ENCODE measurements around the gene KCNK7. TPM values are rescaled to one million over a fixed set of nuclear protein-coding genes. Genes with fewer than 3 reads are reported as not detected.

The KCNK7 gene
- polyA plus RNA-seq, 1 of the 3 experiments (the other 2 are of a cell fraction) = 0.58 TPM

DNA sequence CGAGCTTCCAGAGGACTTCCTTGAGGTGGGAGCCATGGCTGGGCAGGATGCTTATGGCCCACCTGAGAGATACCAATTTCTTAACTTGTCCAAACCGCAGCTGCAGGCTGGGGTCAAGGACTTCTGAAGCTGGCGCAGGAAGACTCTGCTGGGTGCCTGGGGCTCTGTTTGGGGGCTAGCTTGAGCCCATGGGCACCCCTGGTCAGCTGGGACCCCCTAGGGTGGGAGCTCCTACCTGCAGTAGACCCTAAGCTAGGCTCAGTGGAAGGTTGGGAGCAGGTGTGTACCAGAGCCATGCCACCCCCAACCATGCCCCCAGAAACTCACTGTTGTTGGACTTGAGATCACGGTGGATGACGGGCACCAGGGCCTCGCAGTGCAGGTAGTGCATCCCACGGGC lies 17.1 kb upstream of the KCNK7 start:
- Histone ChIP-seq H3K9me3 (no peaks in the 10 kb centered on the region), H3K9me2 (no peaks in the 10 kb centered on the region), H3K9ac (peak overlapping the region; percentile 93; the same call in 1 of the 2 replicates), H2AFZ (ENCODE audit: low read depth) (no peak overlapping the region), H3K4me2 (peak overlapping the region; percentile 85), H3K4me3 (ENCODE audit: low read depth in 2 of 2, low read length in 1 of 2) (peak overlapping the region; percentile 58 to 87), H3K4me1 (ENCODE audit: control insufficient read depth in 1 of 2, insufficient read depth in 2 of 2, low read depth in 1 of 2, low read length in 1 of 2) (peaks cover 25 to 38% of the 10 kb centered on the region in 2 experiments; a peak in 3 of 4 replicates), H4K20me1 (ENCODE audit: insufficient read depth) (peaks cover 33% of the 10 kb centered on the region), H3K36me3 (replicated peaks in 1 of 2; ENCODE audit: control insufficient read depth in 1 of 2, insufficient read depth in 2 of 2, low read length in 1 of 2) (peaks cover 0 to 24% of the 10 kb centered on the region in 2 experiments), H3F3A (replicated peaks; ENCODE audit: insufficient read depth) (peaks cover 4% of the 10 kb centered on the region), H3K27ac (ENCODE audit: low read depth in 2 of 2, low read length in 1 of 2) (no peak overlapping the region), H3K79me2 (ENCODE audit: insufficient read depth) (peaks cover 92% of the 10 kb centered on the region), H3K27me3 (ENCODE audit: insufficient read depth) (no peaks in the 10 kb centered on the region)
- WGBS (ENCODE audit: low lambda C conversion rate) = no CpG with 5 or more reads among the region's 7 CpGs
- TF ChIP-seq TCF12 (IDR thresholded peaks at IDR 0.05) = no peak
- TF ChIP-seq, protein P1, sequence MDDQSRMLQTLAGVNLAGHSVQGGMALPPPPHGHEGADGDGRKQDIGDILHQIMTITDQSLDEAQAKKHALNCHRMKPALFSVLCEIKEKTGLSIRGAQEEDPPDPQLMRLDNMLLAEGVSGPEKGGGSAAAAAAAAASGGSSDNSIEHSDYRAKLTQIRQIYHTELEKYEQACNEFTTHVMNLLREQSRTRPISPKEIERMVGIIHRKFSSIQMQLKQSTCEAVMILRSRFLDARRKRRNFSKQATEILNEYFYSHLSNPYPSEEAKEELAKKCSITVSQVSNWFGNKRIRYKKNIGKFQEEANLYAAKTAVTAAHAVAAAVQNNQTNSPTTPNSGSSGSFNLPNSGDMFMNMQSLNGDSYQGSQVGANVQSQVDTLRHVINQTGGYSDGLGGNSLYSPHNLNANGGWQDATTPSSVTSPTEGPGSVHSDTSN (IDR thresholded peaks at IDR 0.05) = no peak
- TF ChIP-seq JUND (IDR thresholded peaks at IDR 0.05) = no peak
- TF ChIP-seq, protein P2, sequence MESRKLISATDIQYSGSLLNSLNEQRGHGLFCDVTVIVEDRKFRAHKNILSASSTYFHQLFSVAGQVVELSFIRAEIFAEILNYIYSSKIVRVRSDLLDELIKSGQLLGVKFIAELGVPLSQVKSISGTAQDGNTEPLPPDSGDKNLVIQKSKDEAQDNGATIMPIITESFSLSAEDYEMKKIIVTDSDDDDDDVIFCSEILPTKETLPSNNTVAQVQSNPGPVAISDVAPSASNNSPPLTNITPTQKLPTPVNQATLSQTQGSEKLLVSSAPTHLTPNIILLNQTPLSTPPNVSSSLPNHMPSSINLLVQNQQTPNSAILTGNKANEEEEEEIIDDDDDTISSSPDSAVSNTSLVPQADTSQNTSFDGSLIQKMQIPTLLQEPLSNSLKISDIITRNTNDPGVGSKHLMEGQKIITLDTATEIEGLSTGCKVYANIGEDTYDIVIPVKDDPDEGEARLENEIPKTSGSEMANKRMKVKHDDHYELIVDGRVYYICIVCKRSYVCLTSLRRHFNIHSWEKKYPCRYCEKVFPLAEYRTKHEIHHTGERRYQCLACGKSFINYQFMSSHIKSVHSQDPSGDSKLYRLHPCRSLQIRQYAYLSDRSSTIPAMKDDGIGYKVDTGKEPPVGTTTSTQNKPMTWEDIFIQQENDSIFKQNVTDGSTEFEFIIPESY (IDR thresholded peaks at IDR 0.05; ENCODE audit: borderline replicate concordance, low read depth) = no peak
- no peak for TF ChIP-seq TEAD4 (IDR thresholded peaks at IDR 0.05; ENCODE audit: borderline replicate concordance, insufficient read depth)
- TF ChIP-seq RCOR1 (IDR thresholded peaks at IDR 0.05; ENCODE audit: low read length) = no peak
- no peak for TF ChIP-seq MXI1 (IDR thresholded peaks at IDR 0.05; ENCODE audit: low read depth, low read length)
- no peak for TF ChIP-seq POLR2AphosphoS5 (IDR thresholded peaks at IDR 0.05; ENCODE audit: low read depth, low read length)
- TF ChIP-seq EZH2phosphoT487 (IDR thresholded peaks at IDR 0.05; ENCODE audit: borderline replicate concordance, low read depth) = no peak
- no peak for TF ChIP-seq MEF2A (IDR thresholded peaks at IDR 0.05; ENCODE audit: borderline replicate concordance, low read depth)
- ChIA-PET POLR2A (no interaction called here), CTCF (interaction anchor here (0.7 to 2.8 kb wide), 8 partner anchors 8 to 205 kb away, joined by 3 to 14 read pairs (median 4); partner anchors contain the start of genes SIPA1 and ZNRD2)
- no peak for DNase-seq

DNA sequence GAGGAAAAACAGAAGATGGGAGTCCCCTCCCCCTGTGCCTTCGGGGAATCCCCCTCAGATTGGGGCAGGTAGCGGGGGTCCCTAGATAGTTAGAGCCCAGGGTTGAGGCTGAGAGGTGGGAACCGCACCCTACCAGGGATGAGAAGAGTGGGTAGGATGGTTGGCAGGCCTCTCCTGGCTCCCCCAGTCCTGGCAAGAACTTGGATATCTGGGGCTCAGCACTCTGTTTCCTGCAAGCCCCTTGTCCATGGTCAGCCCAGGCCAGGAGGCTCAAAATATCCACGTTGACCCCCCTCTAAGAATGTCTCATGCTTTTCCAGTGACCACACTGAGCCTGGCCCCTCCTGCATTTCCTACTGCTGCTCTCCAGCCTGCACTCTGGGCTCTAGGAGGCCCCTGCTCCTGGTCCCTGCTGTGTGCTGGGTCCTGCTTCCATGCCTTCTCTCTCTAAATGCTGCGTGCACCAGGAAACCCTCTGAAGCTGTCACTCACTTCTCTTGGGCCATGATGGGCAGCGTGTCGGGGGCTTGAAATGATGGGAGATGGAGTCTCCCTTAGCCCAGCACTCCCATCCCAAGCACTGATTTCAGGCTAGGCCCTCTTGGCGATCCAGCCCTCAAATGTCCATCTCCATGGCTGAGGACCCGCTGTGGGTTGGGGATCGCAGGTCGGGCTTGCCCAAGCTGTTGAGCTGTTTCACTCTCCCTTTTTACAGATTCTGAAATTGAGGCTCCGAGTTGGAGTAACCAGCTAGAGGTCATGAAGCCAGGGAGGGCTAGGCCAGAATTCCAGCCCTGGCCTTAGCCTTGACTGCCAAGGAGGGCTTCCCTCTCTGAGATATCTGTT lies 16.4 kb upstream of the KCNK7 start:
- Histone ChIP-seq H3K9me2 (no peaks in the 10 kb centered on the region), H3F3A (replicated peaks; ENCODE audit: insufficient read depth) (peaks cover 4% of the 10 kb centered on the region), H3K27ac (ENCODE audit: low read depth in 2 of 2, low read length in 1 of 2) (peak overlapping the region in 1 of 2 experiments; percentile 25; a peak in 1 of 4 replicates), H3K4me3 (ENCODE audit: low read depth in 2 of 2, low read length in 1 of 2) (peak overlapping the region in 1 of 2 experiments; percentile 87; a peak in 3 of 4 replicates), H3K27me3 (ENCODE audit: insufficient read depth) (no peaks in the 10 kb centered on the region), H3K36me3 (replicated peaks in 1 of 2; ENCODE audit: control insufficient read depth in 1 of 2, insufficient read depth in 2 of 2, low read length in 1 of 2) (peaks cover 0 to 17% of the 10 kb centered on the region in 2 experiments), H3K9ac (peak overlapping the region; percentile 93; the same call in 1 of the 2 replicates), H3K79me2 (ENCODE audit: insufficient read depth) (peaks cover 86% of the 10 kb centered on the region), H2AFZ (ENCODE audit: low read depth) (no peak overlapping the region), H4K20me1 (ENCODE audit: insufficient read depth) (peaks cover 33% of the 10 kb centered on the region), H3K4me2 (peak overlapping the region; percentile 85), H3K9me3 (no peaks in the 10 kb centered on the region), H3K4me1 (ENCODE audit: control insufficient read depth in 1 of 2, insufficient read depth in 2 of 2, low read depth in 1 of 2, low read length in 1 of 2) (peaks cover 25 to 38% of the 10 kb centered on the region in 2 experiments; a peak in 3 of 4 replicates)
- no peak for DNase-seq
- CTCF ChIA-PET = interaction anchor here (0.7 to 2.8 kb wide), 5 partner anchors 18 to 206 kb away, joined by 3 to 14 read pairs (median 4); partner anchors contain the start of gene ZNRD2
- WGBS (ENCODE audit: low lambda C conversion rate) = 91% methylated on average over 6 of the region's 12 CpGs
- POLR2A ChIA-PET = interaction anchor here (0.6 kb wide), 1 partner anchor 187 kb away, joined by 3 read pairs; no protein-coding TSS in a partner anchor
- TF ChIP-seq TEAD4 (IDR thresholded peaks at IDR 0.05; ENCODE audit: borderline replicate concordance, insufficient read depth) (no peak), RFX5 (IDR thresholded peaks at IDR 0.05; ENCODE audit: low read length) (no peak), POLR2AphosphoS5 (IDR thresholded peaks at IDR 0.05; ENCODE audit: low read depth, low read length) (no peak), ELF1 (IDR thresholded peaks at IDR 0.05) (no peak), NRF1 (IDR thresholded peaks at IDR 0.05; ENCODE audit: low read depth, low read length) (no peak)
- TF ChIP-seq, protein P1 (IDR thresholded peaks at IDR 0.05) = no peak
- TF ChIP-seq, protein P3, sequence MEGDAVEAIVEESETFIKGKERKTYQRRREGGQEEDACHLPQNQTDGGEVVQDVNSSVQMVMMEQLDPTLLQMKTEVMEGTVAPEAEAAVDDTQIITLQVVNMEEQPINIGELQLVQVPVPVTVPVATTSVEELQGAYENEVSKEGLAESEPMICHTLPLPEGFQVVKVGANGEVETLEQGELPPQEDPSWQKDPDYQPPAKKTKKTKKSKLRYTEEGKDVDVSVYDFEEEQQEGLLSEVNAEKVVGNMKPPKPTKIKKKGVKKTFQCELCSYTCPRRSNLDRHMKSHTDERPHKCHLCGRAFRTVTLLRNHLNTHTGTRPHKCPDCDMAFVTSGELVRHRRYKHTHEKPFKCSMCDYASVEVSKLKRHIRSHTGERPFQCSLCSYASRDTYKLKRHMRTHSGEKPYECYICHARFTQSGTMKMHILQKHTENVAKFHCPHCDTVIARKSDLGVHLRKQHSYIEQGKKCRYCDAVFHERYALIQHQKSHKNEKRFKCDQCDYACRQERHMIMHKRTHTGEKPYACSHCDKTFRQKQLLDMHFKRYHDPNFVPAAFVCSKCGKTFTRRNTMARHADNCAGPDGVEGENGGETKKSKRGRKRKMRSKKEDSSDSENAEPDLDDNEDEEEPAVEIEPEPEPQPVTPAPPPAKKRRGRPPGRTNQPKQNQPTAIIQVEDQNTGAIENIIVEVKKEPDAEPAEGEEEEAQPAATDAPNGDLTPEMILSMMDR (IDR thresholded peaks at IDR 0.05) = no peak
- TF ChIP-seq, protein P2 (IDR thresholded peaks at IDR 0.05; ENCODE audit: borderline replicate concordance, low read depth) = no peak

All from SK-N-SH (cell line).